Mesendoderm (in vitro differentiated cells): ENCODE measurements around the gene CDK11A.

Experiments used
- DNase-seq: peaks from one replicate; pipeline ENCODE4 v3.0.0; 2013
- H2AK5ac ChIP-seq: 2 replicates; pipeline ENCODE4 v1.6.1; 2013; ENCODE audit warnings: low read length, inconsistent platforms
- H2BK120ac ChIP-seq: 2 replicates; pipeline ENCODE4 v1.6.1; 2013; ENCODE audit warnings: low read depth, mild to moderate bottlenecking, low read length, moderate library complexity, mixed read lengths
- H2BK15ac ChIP-seq: replicated peaks from 2 replicates; pipeline ENCODE4 v1.6.1; 2013; ENCODE audit warnings: low read depth, mild to moderate bottlenecking, moderate library complexity
- H2BK5ac ChIP-seq: 2 replicates; pipeline ENCODE4 v1.6.1; 2013; ENCODE audit warnings: low read length, inconsistent platforms
- H3K18ac ChIP-seq: 2 replicates; pipeline ENCODE4 v1.6.1; 2013; ENCODE audit warnings: mild to moderate bottlenecking, low read length, mixed read lengths
- H3K23ac ChIP-seq: one replicate; pipeline ENCODE4 v1.6.1; 2013; ENCODE audit warnings: low read length
- H3K27ac ChIP-seq: 2 replicates; pipeline ENCODE4 v1.5.1; 2013; ENCODE audit warnings: low read depth, mild to moderate bottlenecking, inconsistent platforms, low read length, moderate library complexity
- H3K27me3 ChIP-seq: 2 replicates; pipeline ENCODE4 v1.6.1; 2013; ENCODE audit warnings: low read length, control low read depth, mild to moderate bottlenecking, inconsistent platforms; ENCODE audit not compliant: insufficient read depth, poor library complexity
- H3K36me3 ChIP-seq: 2 replicates; pipeline ENCODE4 v1.6.1; 2013; ENCODE audit warnings: low read length, inconsistent platforms; ENCODE audit not compliant: control insufficient read depth, insufficient read depth
- H3K4ac ChIP-seq: one replicate; pipeline ENCODE4 v1.6.1; 2013; ENCODE audit warnings: low read depth, mild to moderate bottlenecking, low read length, moderate library complexity
- H3K4me1 ChIP-seq: 2 replicates; pipeline ENCODE4 v1.6.1; 2013; ENCODE audit warnings: low read depth, low read length, inconsistent platforms; ENCODE audit not compliant: control insufficient read depth
- H3K4me2 ChIP-seq: 2 replicates; pipeline ENCODE4 v1.6.1; 2013; ENCODE audit warnings: low read length
- H3K4me3 ChIP-seq: 2 replicates; pipeline ENCODE4 v1.5.1; 2013; ENCODE audit warnings: mild to moderate bottlenecking, low read length
- H3K56ac ChIP-seq: one replicate; pipeline ENCODE4 v1.6.1; 2013; ENCODE audit warnings: low read length
- H3K79me1 ChIP-seq: 2 replicates; pipeline ENCODE4 v1.6.1; 2013; ENCODE audit warnings: low read length, inconsistent platforms
- H3K79me2 ChIP-seq: 2 replicates; pipeline ENCODE4 v1.6.1; 2013; ENCODE audit warnings: mild to moderate bottlenecking, low read length; ENCODE audit not compliant: control insufficient read depth, insufficient read depth
- H3K9ac ChIP-seq: 2 replicates; pipeline ENCODE4 v1.6.1; 2013; ENCODE audit warnings: low read length, inconsistent platforms
- H4K5ac ChIP-seq: one replicate; pipeline ENCODE4 v1.6.1; 2013; ENCODE audit warnings: low read length
- H4K8ac ChIP-seq: one replicate; pipeline ENCODE4 v1.6.1; 2013; ENCODE audit warnings: low read depth, mild to moderate bottlenecking, control low read depth, low read length, moderate library complexity
- WGBS: extraction: QIAGEN DNeasy Blood & Tissue Kit; methylation state at CpG from one replicate; pipeline ENCODE4 v1.1.7; 2013; ENCODE audit warnings: low lambda C conversion rate, missing lambda C conversion rate; ENCODE audit not compliant: insufficient coverage; ENCODE audit errors: extremely low coverage; 5-methylcytosine and 5-hydroxymethylcytosine counted together

The CDK11A gene

GRCh38 chr1:1759456-1760344 is 35.5 kb upstream of the CDK11A start:
- no CpG with 5 or more reads among the region's 37 CpGs for WGBS

GRCh38 chr1:1758692-1759455 is 34.7 kb upstream of the CDK11A start:
- H3K36me3 ChIP-seq: peaks cover 3% of the 10 kb centered on the region
- H2BK5ac ChIP-seq: no peak overlapping the region
- H4K5ac ChIP-seq: no peak overlapping the region
- no peak for DNase-seq
- H4K8ac ChIP-seq: no peak overlapping the region
- H3K4me1 ChIP-seq: no peaks in the 10 kb centered on the region
- no peaks in the 10 kb centered on the region for H3K27me3 ChIP-seq
- H3K79me2 ChIP-seq: no peaks in the 10 kb centered on the region
- H2AK5ac ChIP-seq: no peak overlapping the region
- H3K18ac ChIP-seq: no peak overlapping the region
- H3K4me2 ChIP-seq: no peak overlapping the region
- peaks cover 3% of the 10 kb centered on the region for H3K79me1 ChIP-seq
- no peak overlapping the region for H3K27ac ChIP-seq
- no peak overlapping the region for H3K4ac ChIP-seq
- H2BK15ac ChIP-seq: no peak overlapping the region
- no peak overlapping the region for H3K9ac ChIP-seq
- no peak overlapping the region for H3K56ac ChIP-seq
- H3K23ac ChIP-seq: no peak overlapping the region
- no CpG with 5 or more reads among the region's 34 CpGs for WGBS
- no peak overlapping the region for H3K4me3 ChIP-seq
- H2BK120ac ChIP-seq: no peak overlapping the region

More at GRCh38 chr1:1759456-1760344, 35.5 kb upstream of the CDK11A start:
- no peak overlapping the region for H3K27ac ChIP-seq
- no peak overlapping the region for H3K9ac ChIP-seq
- no peak overlapping the region for H4K5ac ChIP-seq
- H2BK15ac ChIP-seq: no peak overlapping the region
- H3K18ac ChIP-seq: no peak overlapping the region
- no peak overlapping the region for H3K4ac ChIP-seq
- no peak for DNase-seq
- H3K79me2 ChIP-seq: no peaks in the 10 kb centered on the region
- no peak overlapping the region for H3K56ac ChIP-seq
- H2BK5ac ChIP-seq: no peak overlapping the region
- no peak overlapping the region for H4K8ac ChIP-seq
- H2AK5ac ChIP-seq: no peak overlapping the region
- no peak overlapping the region for H3K4me3 ChIP-seq
- no peak overlapping the region for H3K23ac ChIP-seq
- no peaks in the 10 kb centered on the region for H3K4me1 ChIP-seq
- peaks cover 3% of the 10 kb centered on the region for H3K36me3 ChIP-seq
- H3K79me1 ChIP-seq: peaks cover 3% of the 10 kb centered on the region
- H3K27me3 ChIP-seq: no peaks in the 10 kb centered on the region
- no peak overlapping the region for H3K4me2 ChIP-seq
- H2BK120ac ChIP-seq: no peak overlapping the region

- no peak overlapping the region for H3K18ac ChIP-seq
- no peak overlapping the region for H3K27ac ChIP-seq
- no peak overlapping the region for H3K4me3 ChIP-seq
- H2AK5ac ChIP-seq: no peak overlapping the region
- no peaks in the 10 kb centered on the region for H3K4me1 ChIP-seq
- DNase-seq: no peak
- peaks cover 5% of the 10 kb centered on the region for H3K36me3 ChIP-seq
- H3K4me2 ChIP-seq: no peak overlapping the region
- H3K79me1 ChIP-seq: peaks cover 3% of the 10 kb centered on the region
- no peaks in the 10 kb centered on the region for H3K79me2 ChIP-seq
- no peaks in the 10 kb centered on the region for H3K27me3 ChIP-seq
- no peak overlapping the region for H3K4ac ChIP-seq
- no peak overlapping the region for H2BK15ac ChIP-seq
- WGBS: no CpG with 5 or more reads among the region's 27 CpGs
- H3K56ac ChIP-seq: no peak overlapping the region
- no peak overlapping the region for H4K8ac ChIP-seq
- H3K9ac ChIP-seq: no peak overlapping the region
- H3K23ac ChIP-seq: no peak overlapping the region
- H4K5ac ChIP-seq: no peak overlapping the region
- no peak overlapping the region for H2BK120ac ChIP-seq
- no peak overlapping the region for H2BK5ac ChIP-seq
Observed at GRCh38 chr1:1758059-1758621, 34.0 kb upstream of the CDK11A start.

GRCh38 chr1:1757422-1758058 is 33.4 kb upstream of the CDK11A start:
- DNase-seq: no peak
- H3K56ac ChIP-seq: no peak overlapping the region
- H3K18ac ChIP-seq: no peak overlapping the region
- no peak overlapping the region for H2BK5ac ChIP-seq
- H2BK15ac ChIP-seq: no peak overlapping the region
- H3K23ac ChIP-seq: no peak overlapping the region
- peaks cover 3% of the 10 kb centered on the region for H3K79me1 ChIP-seq
- H3K27ac ChIP-seq: no peak overlapping the region
- H4K5ac ChIP-seq: no peak overlapping the region
- H3K36me3 ChIP-seq: peaks cover 5% of the 10 kb centered on the region
- H2AK5ac ChIP-seq: no peak overlapping the region
- H4K8ac ChIP-seq: no peak overlapping the region
- no peak overlapping the region for H3K4me2 ChIP-seq
- no peak overlapping the region for H3K4ac ChIP-seq
- no peaks in the 10 kb centered on the region for H3K4me1 ChIP-seq
- no CpG with 5 or more reads among the region's 25 CpGs for WGBS
- no peaks in the 10 kb centered on the region for H3K79me2 ChIP-seq
- H3K4me3 ChIP-seq: no peak overlapping the region
- H3K27me3 ChIP-seq: no peaks in the 10 kb centered on the region
- no peak overlapping the region for H2BK120ac ChIP-seq
- no peak overlapping the region for H3K9ac ChIP-seq

- no peaks in the 10 kb centered on the region for H3K79me2 ChIP-seq
- H3K27ac ChIP-seq: no peak overlapping the region
- H3K79me1 ChIP-seq: no peaks in the 10 kb centered on the region
- WGBS: no CpG with 5 or more reads among the region's 33 CpGs
- no peak overlapping the region for H2AK5ac ChIP-seq
- H3K4me2 ChIP-seq: no peak overlapping the region
- no peak overlapping the region for H3K18ac ChIP-seq
- no peak overlapping the region for H3K9ac ChIP-seq
- no peak overlapping the region for H2BK15ac ChIP-seq
- no peak overlapping the region for H3K23ac ChIP-seq
- no peak overlapping the region for H3K4me3 ChIP-seq
- H2BK120ac ChIP-seq: no peak overlapping the region
- H3K36me3 ChIP-seq: peaks cover 5% of the 10 kb centered on the region
- H3K27me3 ChIP-seq: no peaks in the 10 kb centered on the region
- H2BK5ac ChIP-seq: no peak overlapping the region
- H3K4ac ChIP-seq: no peak overlapping the region
- DNase-seq: no peak
- H3K56ac ChIP-seq: no peak overlapping the region
- H4K5ac ChIP-seq: no peak overlapping the region
- no peaks in the 10 kb centered on the region for H3K4me1 ChIP-seq
- H4K8ac ChIP-seq: no peak overlapping the region
Observed at GRCh38 chr1:1756661-1757421, 32.7 kb upstream of the CDK11A start.
